WTC11 (cell line): ENCODE results near the gene STXBP1. TPM values are rescaled to one million over a fixed set of nuclear protein-coding genes. Genes with fewer than 3 reads are reported as not detected.
A peak's percentile ranks its signal among the peaks of the same experiment; 100 is the strongest.

ENCODE experiments used
- ATAC-seq: fragments of 200-7000 bp; cut with Tn5 transposase; 2 replicates; pipeline ENCODE4 v1.10.0; 2021; ENCODE audit warnings: mild to moderate bottlenecking, moderate library complexity
- CTCF ChIA-PET: fragments of 300-600 bp; sonication (Branson Sonifier 250); formaldehyde crosslinking; loops from one replicate; lab custom pipeline; 2021; ENCODE audit warnings: antibody characterized with exemption; lab: Charles Lee
- POLR2A ChIA-PET: fragments of 350-600 bp; sonication (Branson Sonifier 250); formaldehyde crosslinking; loops from one replicate; lab custom pipeline; 2021; ENCODE audit warnings: antibody characterized with exemption; lab: Charles Lee
- DNase-seq: peaks from one replicate; pipeline ENCODE4 v3.0.0; 2021; ENCODE audit warnings: low spot score
- H3K27ac Mint-ChIP-seq: 2 replicates; pipeline ENCODE4 v1.8.0; 2021; ENCODE audit warnings: mixed read lengths
- H3K27me3 Mint-ChIP-seq: 2 replicates; pipeline ENCODE4 v1.8.0; 2021; ENCODE audit warnings: low read depth, mild to moderate bottlenecking, moderate library complexity, mixed read lengths
- H3K36me3 Mint-ChIP-seq: 2 replicates; pipeline ENCODE4 v1.8.0; 2021; ENCODE audit warnings: mixed read lengths
- H3K4me1 Mint-ChIP-seq: 2 replicates; pipeline ENCODE4 v1.8.0; 2022; ENCODE audit warnings: mixed read lengths
- H3K4me3 Mint-ChIP-seq: 2 replicates; pipeline ENCODE4 v1.8.0; 2021; ENCODE audit warnings: mild to moderate bottlenecking, moderate library complexity, mixed read lengths
- H3K9me3 Mint-ChIP-seq: 2 replicates; pipeline ENCODE4 v1.8.0; 2021; ENCODE audit warnings: mixed read lengths
- AR ChIP-seq: fragments of 250-450 bp; sonication (Bioruptor Pico); IDR thresholded peaks from 2 replicates; pipeline ENCODE4 v1.9.0; 2021; ENCODE audit warnings: mild to moderate bottlenecking
- ELF4 ChIP-seq: sonication (generic); formaldehyde crosslinking; IDR thresholded peaks from 2 replicates; pipeline ENCODE4 v1.8.1; 2022; ENCODE audit warnings: low read depth, mild to moderate bottlenecking, moderate library complexity, missing genetic modification reagents
- EMX1 ChIP-seq: fragments of 250-450 bp; sonication (Bioruptor Pico); IDR thresholded peaks from 2 replicates; pipeline ENCODE4 v1.8.0; 2021; ENCODE audit warnings: mild to moderate bottlenecking
- HMGA2 ChIP-seq: fragments of 250-450 bp; sonication (Bioruptor Pico); IDR thresholded peaks from 2 replicates; pipeline ENCODE4 v1.4.0; 2021; ENCODE audit warnings: mild to moderate bottlenecking, moderate library complexity
- HMGXB4 ChIP-seq: sonication (generic); formaldehyde crosslinking; IDR thresholded peaks from 2 replicates; pipeline ENCODE4 v1.8.1; 2023; ENCODE audit warnings: mild to moderate bottlenecking, moderate library complexity, missing genetic modification reagents
- IRF2 ChIP-seq: sonication (generic); formaldehyde crosslinking; IDR thresholded peaks from 2 replicates; pipeline ENCODE4 v1.8.0; 2022; ENCODE audit warnings: low read depth, missing genetic modification reagents, borderline replicate concordance
- MXD4 ChIP-seq: fragments of 250-450 bp; sonication (Bioruptor Pico); IDR thresholded peaks from 2 replicates; pipeline ENCODE4 v1.8.0; 2021; ENCODE audit warnings: mild to moderate bottlenecking, moderate library complexity, borderline replicate concordance
- PRDM15 ChIP-seq: sonication (generic); formaldehyde crosslinking; IDR thresholded peaks from 2 replicates; pipeline ENCODE4 v1.8.0; 2022; ENCODE audit warnings: missing genetic modification reagents
- SMAD4 ChIP-seq: sonication (generic); formaldehyde crosslinking; IDR thresholded peaks from 2 replicates; pipeline ENCODE4 v1.8.0; 2022; ENCODE audit warnings: mild to moderate bottlenecking, missing genetic modification reagents
- STAT6 ChIP-seq: sonication (generic); formaldehyde crosslinking; conservative IDR thresholded peaks from 2 replicates; pipeline ENCODE4 v1.8.1; 2023; ENCODE audit warnings: mild to moderate bottlenecking, low read depth, missing genetic modification reagents, moderate library complexity
- TCF7 ChIP-seq: sonication (generic); formaldehyde crosslinking; IDR thresholded peaks from 2 replicates; pipeline ENCODE4 v1.8.0; 2022; ENCODE audit warnings: mild to moderate bottlenecking, low read depth, missing genetic modification reagents, moderate library complexity
- TEAD1 ChIP-seq: sonication (generic); formaldehyde crosslinking; IDR thresholded peaks from 2 replicates; pipeline ENCODE4 v1.8.0; 2022; ENCODE audit warnings: mild to moderate bottlenecking, missing genetic modification reagents
- USF2 ChIP-seq: sonication (generic); formaldehyde crosslinking; IDR thresholded peaks from 2 replicates; pipeline ENCODE4 v1.8.1; 2023; ENCODE audit warnings: mild to moderate bottlenecking, missing genetic modification reagents, moderate library complexity
- ZNF232 ChIP-seq: sonication (generic); formaldehyde crosslinking; IDR thresholded peaks from 2 replicates; pipeline ENCODE4 v1.8.0; 2022; ENCODE audit warnings: mild to moderate bottlenecking, missing genetic modification reagents
- total RNA-seq: library from RNA; stranded (reverse); gene quantifications from 3 replicates; pipeline ENCODE4 v1.2.3, GENCODE V29; 2021
- TF ChIP-seq, protein P1 (sequence below): sonication (generic); formaldehyde crosslinking; IDR thresholded peaks from 2 replicates; pipeline ENCODE4 v1.8.0; 2023; ENCODE audit warnings: missing genetic modification reagents
- TF ChIP-seq, protein P2 (sequence below): fragments of 250-450 bp; sonication (Bioruptor Pico); IDR thresholded peaks from 2 replicates; pipeline ENCODE4 v1.9.0; 2021; ENCODE audit warnings: moderate library complexity, mild to moderate bottlenecking, inconsistent platforms, borderline replicate concordance
- TF ChIP-seq, protein P3 (sequence below): sonication (generic); formaldehyde crosslinking; IDR thresholded peaks from 2 replicates; pipeline ENCODE4 v1.8.0; 2022; ENCODE audit warnings: mild to moderate bottlenecking, missing genetic modification reagents

STXBP1 gene
- total RNA-seq, 1 experiment from 2014 or later = 37.1 TPM

DNA sequence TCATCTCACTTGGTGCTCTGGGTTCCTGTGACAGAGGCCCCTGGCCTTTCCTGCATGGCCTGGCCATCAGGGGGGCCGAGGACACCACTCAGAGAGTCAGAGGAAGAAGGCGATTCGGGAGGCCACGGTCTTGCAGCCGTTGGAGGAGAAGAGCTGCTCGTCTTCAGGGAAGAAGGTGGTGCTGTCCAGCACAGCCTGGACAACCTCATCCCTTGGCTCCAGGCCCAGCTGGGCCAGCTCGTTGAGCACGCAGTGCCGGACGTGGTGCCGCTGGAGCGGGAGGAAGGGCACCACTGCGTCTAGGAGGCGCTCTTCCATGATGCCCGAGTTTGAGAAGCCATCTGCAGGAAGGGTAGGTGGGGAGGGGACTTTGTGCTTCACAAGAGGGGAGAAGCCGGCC, 119.9 kb downstream of the STXBP1 start (continued):
- no peak for TF ChIP-seq STAT6 (CRISPR knock-in tag)
- TF ChIP-seq PRDM15 (CRISPR knock-in tag) = no peak
- no peak for TF ChIP-seq HMGXB4 (CRISPR knock-in tag)
- TF ChIP-seq, protein P1, sequence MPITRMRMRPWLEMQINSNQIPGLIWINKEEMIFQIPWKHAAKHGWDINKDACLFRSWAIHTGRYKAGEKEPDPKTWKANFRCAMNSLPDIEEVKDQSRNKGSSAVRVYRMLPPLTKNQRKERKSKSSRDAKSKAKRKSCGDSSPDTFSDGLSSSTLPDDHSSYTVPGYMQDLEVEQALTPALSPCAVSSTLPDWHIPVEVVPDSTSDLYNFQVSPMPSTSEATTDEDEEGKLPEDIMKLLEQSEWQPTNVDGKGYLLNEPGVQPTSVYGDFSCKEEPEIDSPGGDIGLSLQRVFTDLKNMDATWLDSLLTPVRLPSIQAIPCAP (CRISPR knock-in tag) = no peak
- TF ChIP-seq, protein P2, sequence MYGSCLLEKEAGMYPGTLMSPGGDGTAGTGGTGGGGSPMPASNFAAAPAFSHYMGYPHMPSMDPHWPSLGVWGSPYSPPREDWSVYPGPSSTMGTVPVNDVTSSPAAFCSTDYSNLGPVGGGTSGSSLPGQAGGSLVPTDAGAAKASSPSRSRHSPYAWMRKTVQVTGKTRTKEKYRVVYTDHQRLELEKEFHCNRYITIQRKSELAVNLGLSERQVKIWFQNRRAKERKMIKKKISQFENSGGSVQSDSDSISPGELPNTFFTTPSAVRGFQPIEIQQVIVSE (CRISPR knock-in tag) = no peak
- TF ChIP-seq MXD4 = no peak
- TF ChIP-seq ZNF232 (CRISPR knock-in tag) = no peak
- no peak for TF ChIP-seq ELF4 (CRISPR knock-in tag)
- TF ChIP-seq, all 79 proteins: peak for 0

DNA sequence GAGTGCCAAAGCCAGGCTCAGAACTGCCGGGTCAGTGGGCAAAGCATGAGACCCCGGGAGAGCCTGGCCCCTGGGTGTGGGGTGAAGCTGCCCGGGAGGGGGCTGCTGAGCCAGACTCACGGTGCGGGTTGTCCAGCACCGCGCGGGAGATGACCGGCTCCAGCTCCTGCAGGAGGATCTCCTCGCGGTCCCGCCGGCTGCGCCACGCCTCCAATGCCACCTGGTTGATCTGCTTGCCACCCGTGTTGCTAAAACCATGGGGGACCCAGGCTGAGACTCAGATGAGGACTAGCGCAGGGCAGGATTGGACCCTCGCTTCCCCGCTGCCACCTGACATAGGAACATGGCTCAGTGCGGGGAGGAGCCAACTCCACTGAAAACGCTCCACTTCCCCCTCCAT, 120.4 kb downstream of the STXBP1 start:
- POLR2A ChIA-PET = no interaction called here
- Mint-ChIP-seq H3K36me3 (no peaks in the 10 kb centered on the region), H3K4me1 (peaks cover 11% of the 10 kb centered on the region), H3K4me3 (no peak overlapping the region), H3K27ac (peak overlapping the region; percentile 74; the same call in 1 of the 2 replicates), H3K27me3 (peaks cover 3% of the 10 kb centered on the region; the same call in 1 of the 2 replicates), H3K9me3 (no peaks in the 10 kb centered on the region)
- CTCF ChIA-PET = interaction anchor here (0.6 to 4.5 kb wide), 9 partner anchors 8 to 243 kb away, joined by 3 to 80 read pairs (median 4); partner anchors contain the start of gene PTRH1
- TF ChIP-seq IRF2 = no peak
- TF ChIP-seq TEAD1 (CRISPR knock-in tag) = no peak
- ATAC-seq (no peak), DNase-seq (no peak)

DNA sequence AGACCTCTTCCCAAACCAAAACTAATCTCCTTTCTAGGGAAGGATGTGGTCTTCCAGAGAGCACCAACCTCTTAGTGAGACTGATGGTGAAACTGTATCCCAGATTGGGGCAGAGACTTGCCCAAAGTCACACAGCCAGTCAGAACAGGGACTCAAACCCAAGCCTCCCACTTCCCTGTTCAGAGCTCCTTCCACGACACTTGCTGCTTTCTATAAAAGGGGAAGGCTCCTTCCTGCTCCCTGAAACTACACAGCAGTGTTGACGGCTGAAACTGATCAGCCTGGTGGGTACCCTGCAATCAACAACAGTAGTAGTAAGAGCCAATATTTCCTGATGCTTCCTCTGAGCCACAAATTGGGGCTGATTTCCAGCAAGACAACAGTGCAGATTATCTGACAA, 121.5 kb downstream of the STXBP1 start:
- Mint-ChIP-seq H3K9me3 (no peaks in the 10 kb centered on the region), H3K27ac (no peak overlapping the region; the same call in 1 of the 2 replicates), H3K4me1 (peaks cover 11% of the 10 kb centered on the region), H3K4me3 (no peak overlapping the region), H3K36me3 (no peaks in the 10 kb centered on the region), H3K27me3 (peaks cover 7% of the 10 kb centered on the region)
- ChIA-PET CTCF (interaction anchor here (1.5 to 4.5 kb wide), 18 partner anchors 9 to 193 kb away, joined by 4 to 80 read pairs (median 13); partner anchors contain the start of genes ENG, FPGS, PTRH1 and TTC16), POLR2A (no interaction called here)
- ATAC-seq (no peak), DNase-seq (no peak)
- TF ChIP-seq ELF4 (CRISPR knock-in tag) (no peak), HMGA2 (CRISPR knock-in tag) (no peak), ZNF232 (CRISPR knock-in tag) (no peak), EMX1 (no peak), USF2 (CRISPR knock-in tag) (no peak), TCF7 (CRISPR knock-in tag) (no peak), SMAD4 (no peak), AR (CRISPR knock-in tag) (no peak)
- TF ChIP-seq, protein P3, sequence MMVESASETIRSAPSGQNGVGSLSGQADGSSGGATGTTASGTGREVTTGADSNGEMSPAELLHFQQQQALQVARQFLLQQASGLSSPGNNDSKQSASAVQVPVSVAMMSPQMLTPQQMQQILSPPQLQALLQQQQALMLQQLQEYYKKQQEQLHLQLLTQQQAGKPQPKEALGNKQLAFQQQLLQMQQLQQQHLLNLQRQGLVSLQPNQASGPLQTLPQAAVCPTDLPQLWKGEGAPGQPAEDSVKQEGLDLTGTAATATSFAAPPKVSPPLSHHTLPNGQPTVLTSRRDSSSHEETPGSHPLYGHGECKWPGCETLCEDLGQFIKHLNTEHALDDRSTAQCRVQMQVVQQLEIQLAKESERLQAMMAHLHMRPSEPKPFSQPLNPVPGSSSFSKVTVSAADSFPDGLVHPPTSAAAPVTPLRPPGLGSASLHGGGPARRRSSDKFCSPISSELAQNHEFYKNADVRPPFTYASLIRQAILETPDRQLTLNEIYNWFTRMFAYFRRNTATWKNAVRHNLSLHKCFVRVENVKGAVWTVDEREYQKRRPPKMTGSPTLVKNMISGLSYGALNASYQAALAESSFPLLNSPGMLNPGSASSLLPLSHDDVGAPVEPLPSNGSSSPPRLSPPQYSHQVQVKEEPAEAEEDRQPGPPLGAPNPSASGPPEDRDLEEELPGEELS (CRISPR knock-in tag) = no peak
